ENCODE data around the gene SHPK.

DNA sequence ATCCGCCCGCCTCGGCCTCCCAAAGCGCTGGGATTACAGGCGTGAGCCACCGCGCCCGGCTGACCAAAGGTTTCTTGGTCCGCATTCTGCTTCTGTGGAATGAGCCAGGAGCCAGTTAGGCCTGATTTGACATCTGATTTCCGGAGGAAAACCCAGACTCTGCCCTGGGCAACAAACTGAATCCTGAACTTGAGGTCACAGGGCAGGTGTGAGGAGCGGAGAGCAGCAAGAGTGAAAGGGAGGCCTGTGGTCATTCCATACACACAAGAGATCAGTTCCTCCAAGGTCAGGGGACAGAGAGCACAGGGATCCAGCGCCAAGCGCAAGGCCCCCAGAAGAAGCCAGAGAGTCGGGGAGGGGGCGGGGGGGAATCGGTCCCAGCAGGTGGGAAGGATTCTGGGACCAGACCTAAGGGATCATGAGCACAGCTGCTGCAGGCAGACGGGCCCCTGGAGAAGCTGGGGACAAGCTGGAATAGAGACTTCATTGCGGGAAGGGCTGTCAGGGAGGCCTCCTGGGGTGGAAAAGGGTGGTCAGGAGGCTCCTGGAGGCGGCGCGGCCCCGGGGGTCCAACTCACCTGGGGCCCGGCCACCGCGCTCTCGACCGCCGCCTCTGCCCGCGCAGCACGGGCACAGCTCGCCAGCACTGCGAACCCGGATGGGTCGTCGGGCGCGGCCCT, 436 bp downstream of the SHPK start:
- TF ChIP-seq, protein P1, sequence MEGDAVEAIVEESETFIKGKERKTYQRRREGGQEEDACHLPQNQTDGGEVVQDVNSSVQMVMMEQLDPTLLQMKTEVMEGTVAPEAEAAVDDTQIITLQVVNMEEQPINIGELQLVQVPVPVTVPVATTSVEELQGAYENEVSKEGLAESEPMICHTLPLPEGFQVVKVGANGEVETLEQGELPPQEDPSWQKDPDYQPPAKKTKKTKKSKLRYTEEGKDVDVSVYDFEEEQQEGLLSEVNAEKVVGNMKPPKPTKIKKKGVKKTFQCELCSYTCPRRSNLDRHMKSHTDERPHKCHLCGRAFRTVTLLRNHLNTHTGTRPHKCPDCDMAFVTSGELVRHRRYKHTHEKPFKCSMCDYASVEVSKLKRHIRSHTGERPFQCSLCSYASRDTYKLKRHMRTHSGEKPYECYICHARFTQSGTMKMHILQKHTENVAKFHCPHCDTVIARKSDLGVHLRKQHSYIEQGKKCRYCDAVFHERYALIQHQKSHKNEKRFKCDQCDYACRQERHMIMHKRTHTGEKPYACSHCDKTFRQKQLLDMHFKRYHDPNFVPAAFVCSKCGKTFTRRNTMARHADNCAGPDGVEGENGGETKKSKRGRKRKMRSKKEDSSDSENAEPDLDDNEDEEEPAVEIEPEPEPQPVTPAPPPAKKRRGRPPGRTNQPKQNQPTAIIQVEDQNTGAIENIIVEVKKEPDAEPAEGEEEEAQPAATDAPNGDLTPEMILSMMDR (IDR thresholded peaks at IDR 0.05), result no peak
- no peak for TF ChIP-seq ZFX (IDR thresholded peaks at IDR 0.05; ENCODE audit: borderline replicate concordance)
